Measurements from ENCODE around the gene TEX30. TPM values are rescaled to one million over a fixed set of nuclear protein-coding genes. Genes with fewer than 3 reads are reported as not detected.
A peak's percentile ranks its signal among the peaks of the same experiment; 100 is the strongest.

The TEX30 gene
- 10 to 100 TPM; 30.3 to 32.9 TPM for total RNA-seq

DNA sequence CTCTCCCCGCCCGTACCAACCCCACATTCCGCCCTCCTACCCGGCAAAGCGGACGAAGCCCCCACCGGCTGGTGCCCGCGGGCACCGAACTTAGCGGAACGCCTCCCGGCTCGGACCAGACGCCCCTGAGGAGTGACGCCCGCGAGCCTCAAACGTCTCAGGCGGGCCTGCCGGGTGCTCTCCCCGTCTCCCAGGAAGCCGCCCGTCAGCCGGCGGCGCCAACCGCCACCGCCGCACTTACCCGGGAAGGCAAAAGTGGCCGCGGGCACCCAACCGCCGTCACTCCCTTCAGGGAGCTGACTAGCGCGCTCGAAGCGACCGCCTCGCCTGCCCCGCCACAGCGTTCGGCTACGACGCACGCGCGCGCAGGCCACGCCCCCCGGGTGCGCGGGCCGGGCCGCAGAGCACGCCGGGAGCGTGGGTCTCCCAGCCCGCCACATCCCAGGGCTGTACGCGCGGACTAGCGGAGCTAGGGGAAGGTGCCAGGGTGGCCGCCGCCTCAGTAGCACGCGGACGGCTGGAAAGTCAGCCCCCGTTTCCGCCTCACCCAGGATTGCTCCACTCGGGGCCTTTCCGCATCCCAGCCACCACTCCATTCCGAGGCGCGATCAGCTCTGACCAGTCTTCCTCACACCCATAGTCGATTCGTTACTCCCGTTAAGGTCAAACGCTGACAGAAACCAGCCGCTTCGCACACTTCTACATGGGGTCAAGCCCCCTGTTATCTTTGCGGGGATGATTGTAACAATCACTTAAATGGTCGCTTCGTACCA lies at the start of gene TEX30:
TEX30 (minus strand) TSS at position 346 of the 773 bp plus-strand sequence. CDS start 3,760 bp downstream, outside the sequence.
- H3K4me3 Mint-ChIP-seq: peak within 1 kb of the TSS; percentile 88
- peaks cover 2% of the 10 kb centered on the region for H3K27me3 Mint-ChIP-seq
- H3K27ac Mint-ChIP-seq: peak within 1 kb of the TSS; percentile 97
- ChIA-PET POLR2A (interaction anchor here (0.6 to 1.4 kb wide), 6 partner anchors 9 to 182 kb away, joined by 3 to 8 read pairs (median 4); partner anchors contain the start of gene ERCC5), CTCF (interaction anchor here (0.9 to 3.2 kb wide), 7 partner anchors 11 to 184 kb away, joined by 3 to 21 read pairs (median 3); a partner anchor contains a TSS)
- H3K4me1 Mint-ChIP-seq: peaks cover 57% of the 10 kb centered on the region
- peak; percentile 86 for DNase-seq
- H3K36me3 Mint-ChIP-seq (ENCODE audit: low read depth): peaks cover 14% of the 10 kb centered on the region
- H3K9me3 Mint-ChIP-seq: no peaks in the 10 kb centered on the region

DNA sequence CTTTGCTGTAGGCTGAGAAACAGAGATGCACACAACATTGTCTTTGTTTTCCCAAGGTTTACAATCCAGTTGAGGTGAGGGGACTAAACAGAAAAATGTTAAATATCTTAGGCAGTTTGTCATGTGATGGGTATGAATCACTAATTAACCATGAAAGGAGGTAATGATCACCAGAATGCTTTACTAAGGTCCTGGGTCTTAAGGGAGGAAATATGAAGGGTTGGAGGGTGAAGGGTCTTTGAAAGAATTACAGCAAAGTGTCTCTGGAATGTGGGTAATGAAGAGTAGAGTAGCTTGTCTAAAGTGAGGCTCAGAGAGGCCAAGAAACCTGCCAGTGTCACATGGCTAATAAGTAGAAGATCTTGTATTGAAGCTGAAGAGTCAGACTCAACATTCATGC lies 44.3 kb upstream of the TEX30 start:
- Mint-ChIP-seq H3K4me1 (peaks cover 12% of the 10 kb centered on the region), H3K27ac (no peak overlapping the region), H3K4me3 (no peak overlapping the region), H3K27me3 (no peaks in the 10 kb centered on the region), H3K36me3 (ENCODE audit: low read depth) (peaks cover 32% of the 10 kb centered on the region), H3K9me3 (no peaks in the 10 kb centered on the region)
- CTCF ChIA-PET: interaction anchor here (1.7 kb wide), 1 partner anchor 18 kb away, joined by 7 read pairs; no protein-coding TSS in a partner anchor
- POLR2A ChIA-PET: no interaction called here
- no peak for DNase-seq

DNA sequence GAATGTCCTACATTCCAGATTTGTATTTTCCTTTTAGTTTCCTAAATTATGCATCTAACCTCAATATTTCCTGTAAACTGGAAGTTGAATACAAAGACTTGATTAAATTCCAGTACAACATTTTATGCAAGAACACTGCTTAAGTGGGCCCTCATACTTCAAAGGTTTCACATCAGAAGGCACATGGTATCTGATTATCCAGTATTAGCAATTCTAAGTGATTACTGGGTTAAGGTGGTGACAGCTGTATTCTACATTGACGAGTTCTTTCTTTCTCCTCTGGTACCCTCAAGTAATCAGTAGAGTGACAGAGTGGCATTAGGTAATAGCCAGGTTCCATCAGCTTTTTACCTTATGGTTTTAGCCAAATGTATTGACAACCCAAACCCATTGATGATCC lies 43.7 kb upstream of the TEX30 start:
- Mint-ChIP-seq H3K27me3 (no peaks in the 10 kb centered on the region), H3K4me3 (no peak overlapping the region), H3K4me1 (peaks cover 19% of the 10 kb centered on the region), H3K9me3 (no peaks in the 10 kb centered on the region), H3K36me3 (ENCODE audit: low read depth) (peaks cover 31% of the 10 kb centered on the region), H3K27ac (no peak overlapping the region)
- CTCF ChIA-PET: interaction anchor here (0.6 to 1.7 kb wide), 3 partner anchors 17 to 350 kb away, joined by 3 to 7 read pairs (median 3); no protein-coding TSS in a partner anchor
- no peak for DNase-seq
- POLR2A ChIA-PET: no interaction called here

DNA sequence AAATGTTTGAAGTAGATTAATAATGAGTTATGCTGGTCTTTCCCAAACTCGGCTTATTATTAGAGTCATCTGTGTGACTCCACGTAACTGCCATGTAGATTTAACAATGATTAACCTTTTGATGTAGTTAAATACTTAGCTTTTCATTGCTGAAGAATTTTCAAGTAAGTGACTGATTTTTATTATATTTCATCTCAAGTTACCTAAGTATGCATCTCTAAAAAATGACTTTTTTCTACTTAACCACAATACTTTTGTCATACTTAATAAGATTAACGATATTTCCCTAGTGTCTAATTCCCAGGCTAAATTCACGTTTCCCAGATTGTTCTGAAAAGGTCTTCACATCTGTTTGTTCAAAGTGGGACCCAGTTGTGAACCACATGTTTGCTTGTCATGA lies 43.1 kb upstream of the TEX30 start:
- Mint-ChIP-seq H3K4me1 (peaks cover 24% of the 10 kb centered on the region), H3K27ac (no peak overlapping the region), H3K4me3 (no peak overlapping the region), H3K9me3 (peaks cover 4% of the 10 kb centered on the region), H3K36me3 (ENCODE audit: low read depth) (peaks cover 31% of the 10 kb centered on the region), H3K27me3 (no peaks in the 10 kb centered on the region)
- CTCF ChIA-PET: interaction anchor here (1.2 to 1.7 kb wide), 2 partner anchors 16 to 24 kb away, joined by 3 to 7 read pairs; no protein-coding TSS in a partner anchor
- no peak for DNase-seq
- POLR2A ChIA-PET: no interaction called here

DNA sequence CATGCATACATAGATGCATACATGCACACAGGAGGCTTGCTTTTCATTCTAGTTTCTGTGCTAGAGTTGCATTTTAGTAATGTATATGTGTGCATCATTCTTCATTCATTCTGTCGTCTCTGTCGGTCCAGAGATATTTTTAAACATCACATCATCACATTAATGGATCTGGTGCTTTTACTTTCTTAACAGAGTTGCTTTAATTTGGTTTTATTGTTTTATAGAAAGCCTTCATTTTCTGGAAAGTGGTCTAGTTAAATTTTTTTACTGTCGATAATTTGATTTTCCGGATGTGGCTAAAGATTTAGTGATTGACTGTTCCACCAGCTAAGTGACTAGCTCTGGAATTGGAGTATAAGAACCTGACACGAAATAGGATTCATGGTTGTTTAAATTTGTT lies 42.2 kb upstream of the TEX30 start:
- peaks cover 37% of the 10 kb centered on the region for H3K36me3 Mint-ChIP-seq (ENCODE audit: low read depth)

GRCh38 chr13:102814793-102815192 lies 41.2 kb upstream of the TEX30 start:
- Mint-ChIP-seq H3K4me1 (peaks cover 26% of the 10 kb centered on the region), H3K27me3 (no peaks in the 10 kb centered on the region), H3K27ac (no peak overlapping the region), H3K36me3 (ENCODE audit: low read depth) (peaks cover 38% of the 10 kb centered on the region), H3K9me3 (peaks cover 4% of the 10 kb centered on the region), H3K4me3 (no peak overlapping the region)
- DNase-seq: no peak
- ChIA-PET CTCF (interaction anchor here (2.7 kb wide), 1 partner anchor 14 kb away, joined by 16 read pairs; no protein-coding TSS in a partner anchor), POLR2A (no interaction called here)

More for the DNA sequence above, 42.2 kb upstream of the TEX30 start:
- DNase-seq: no peak
- H3K27me3 Mint-ChIP-seq: no peaks in the 10 kb centered on the region
- H3K27ac Mint-ChIP-seq: no peak overlapping the region
- ChIA-PET POLR2A (no interaction called here), CTCF (interaction anchor here (1.2 kb wide), 1 partner anchor 23 kb away, joined by 3 read pairs; no protein-coding TSS in a partner anchor)
- H3K4me3 Mint-ChIP-seq: no peak overlapping the region
- H3K9me3 Mint-ChIP-seq: peaks cover 4% of the 10 kb centered on the region
- peaks cover 24% of the 10 kb centered on the region for H3K4me1 Mint-ChIP-seq

GRCh38 chr13:102814025-102814607 lies 40.5 kb upstream of the TEX30 start:
- Mint-ChIP-seq H3K36me3 (ENCODE audit: low read depth) (peaks cover 35% of the 10 kb centered on the region), H3K27me3 (no peaks in the 10 kb centered on the region), H3K4me3 (no peak overlapping the region), H3K27ac (no peak overlapping the region), H3K9me3 (peaks cover 4% of the 10 kb centered on the region), H3K4me1 (peaks cover 26% of the 10 kb centered on the region)
- DNase-seq: no peak
- ChIA-PET POLR2A (no interaction called here), CTCF (interaction anchor here (0.6 to 2.7 kb wide), 2 partner anchors 13 to 205 kb away, joined by 3 to 16 read pairs; no protein-coding TSS in a partner anchor)

DNA sequence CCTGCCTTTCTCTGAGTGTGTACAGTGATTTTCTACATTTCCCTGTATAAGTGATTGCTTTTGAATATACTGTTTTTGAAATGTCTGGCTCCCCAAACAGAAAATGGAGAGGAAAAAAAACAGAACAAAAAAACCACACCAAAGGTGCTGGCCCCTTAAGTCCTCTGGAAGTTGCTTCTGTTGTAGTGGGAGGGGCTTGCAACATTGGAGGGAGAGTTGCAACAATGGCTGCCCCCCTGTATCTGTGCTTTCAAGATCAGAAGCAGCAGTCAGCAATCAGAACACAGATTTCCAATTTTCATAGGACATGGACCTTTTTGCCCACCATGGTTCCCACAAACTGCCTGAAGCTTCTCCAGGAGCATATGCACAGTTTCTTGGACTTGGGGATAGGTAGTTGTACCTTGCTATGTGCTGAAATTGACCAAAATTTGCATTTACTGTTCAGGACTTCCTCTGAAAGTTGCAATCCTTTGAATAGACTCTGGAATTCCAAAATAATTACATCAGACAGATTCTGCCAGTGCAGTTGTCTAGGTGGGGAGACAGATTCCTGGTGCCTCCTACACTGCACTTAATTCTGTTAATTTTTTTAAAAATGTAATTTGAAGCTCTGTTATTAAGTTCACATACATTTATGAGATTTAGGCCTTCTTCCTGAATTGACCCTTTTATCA lies 39.2 kb upstream of the TEX30 start:
- ChIA-PET POLR2A (no interaction called here), CTCF (interaction anchor here (0.9 to 2.7 kb wide), 2 partner anchors 9 to 12 kb away, joined by 3 to 16 read pairs; no protein-coding TSS in a partner anchor)
- Mint-ChIP-seq H3K4me1 (peaks cover 27% of the 10 kb centered on the region), H3K27me3 (no peaks in the 10 kb centered on the region), H3K9me3 (peaks cover 4% of the 10 kb centered on the region), H3K36me3 (ENCODE audit: low read depth) (peaks cover 33% of the 10 kb centered on the region), H3K27ac (no peak overlapping the region), H3K4me3 (no peak overlapping the region)
- DNase-seq: no peak

DNA sequence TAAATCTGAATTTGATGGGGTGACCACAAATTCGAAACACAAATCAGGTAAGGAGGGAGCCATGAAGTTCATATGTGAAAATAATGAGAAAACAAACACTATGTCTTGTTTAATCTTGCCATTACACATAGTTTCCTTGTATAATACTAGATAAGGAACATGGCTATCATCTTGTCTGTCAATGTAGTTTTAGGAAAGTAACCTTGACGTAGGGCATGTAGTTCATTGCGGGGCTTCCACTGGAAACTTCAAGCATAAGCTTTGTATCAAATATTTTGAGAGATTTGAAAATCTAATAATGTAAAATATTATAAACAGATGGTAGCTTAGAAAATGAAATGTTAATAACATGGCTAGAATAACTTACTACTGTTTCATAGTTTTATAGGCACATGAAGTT lies 34.1 kb upstream of the TEX30 start:
- Mint-ChIP-seq H3K4me1 (peaks cover 22% of the 10 kb centered on the region), H3K27me3 (no peaks in the 10 kb centered on the region), H3K9me3 (peaks cover 4% of the 10 kb centered on the region), H3K27ac (no peak overlapping the region), H3K4me3 (no peak overlapping the region), H3K36me3 (ENCODE audit: low read depth) (peaks cover 40% of the 10 kb centered on the region)
- CTCF ChIA-PET: interaction anchor here (0.7 to 2.2 kb wide), 4 partner anchors 19 to 33 kb away, joined by 3 to 6 read pairs (median 3); no protein-coding TSS in a partner anchor
- POLR2A ChIA-PET: no interaction called here
- no peak for DNase-seq

DNA sequence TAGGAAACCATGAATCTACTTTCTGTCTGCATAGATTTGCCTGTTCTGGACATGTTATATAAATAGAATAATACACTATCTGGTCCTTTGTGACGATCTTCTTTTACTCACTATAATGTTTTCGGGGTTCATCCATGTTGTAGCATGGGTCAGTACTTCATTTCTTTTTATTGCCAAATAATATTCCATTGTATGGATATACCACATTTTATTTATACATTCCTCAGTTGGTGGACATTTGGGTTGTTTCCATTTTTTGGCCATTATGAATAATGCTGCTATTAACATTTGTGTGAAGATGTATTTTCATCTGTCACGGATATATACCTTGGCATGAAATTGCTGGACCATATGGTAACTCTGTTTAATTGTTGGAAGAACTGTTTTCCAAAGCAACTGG lies 32.1 kb upstream of the TEX30 start:
- Mint-ChIP-seq H3K27ac (no peak overlapping the region), H3K4me3 (no peak overlapping the region), H3K9me3 (no peaks in the 10 kb centered on the region), H3K36me3 (ENCODE audit: low read depth) (peaks cover 24% of the 10 kb centered on the region), H3K27me3 (no peaks in the 10 kb centered on the region), H3K4me1 (peaks cover 28% of the 10 kb centered on the region)
- ChIA-PET POLR2A (no interaction called here), CTCF (no interaction called here)
- no peak for DNase-seq

DNA sequence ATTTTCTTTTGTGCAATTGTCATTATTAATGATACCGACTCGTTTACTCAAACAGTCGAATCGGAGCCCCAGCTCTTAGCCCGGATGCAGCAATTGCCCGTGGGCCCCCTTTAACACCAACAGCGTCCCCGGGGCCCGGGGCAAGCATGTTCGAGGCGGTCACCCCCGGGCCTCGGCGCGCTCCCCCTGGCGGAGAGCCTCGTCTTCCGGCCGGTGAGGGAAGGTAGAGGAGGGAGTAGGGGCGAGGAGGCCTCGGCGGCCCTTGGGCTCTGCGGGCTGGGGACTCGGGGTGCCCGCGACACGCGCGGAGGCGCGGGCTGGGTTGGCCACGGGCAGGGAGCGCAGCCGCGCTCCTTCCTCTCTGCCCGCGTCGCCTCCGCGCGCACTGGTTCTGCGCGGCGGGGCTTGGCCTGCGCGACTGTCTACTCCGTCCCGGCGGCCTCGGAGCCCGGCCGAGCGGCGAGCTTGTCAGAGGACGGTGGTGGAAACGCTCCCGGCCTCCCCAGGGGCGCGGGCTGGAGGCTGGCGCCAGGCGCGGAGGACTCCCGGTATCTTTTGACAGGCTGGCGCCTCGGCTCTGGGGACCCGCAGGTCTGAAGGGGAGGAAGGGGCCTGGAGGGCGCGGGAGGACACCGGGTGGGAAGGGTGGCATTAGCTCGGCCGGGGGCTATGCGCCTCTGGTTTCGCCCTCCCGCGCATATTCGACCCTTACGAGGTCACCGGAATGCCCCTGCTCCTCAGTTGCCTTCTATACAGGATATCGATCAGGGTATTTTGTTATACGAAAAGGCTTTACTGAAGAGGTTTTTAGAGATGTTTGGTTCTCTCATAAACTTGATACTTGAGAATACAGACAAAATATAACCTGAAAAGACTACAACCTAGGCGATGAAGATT lies 26.8 kb upstream of the TEX30 start:
- H3K27ac Mint-ChIP-seq: peak overlapping the region; percentile 87
- H3K36me3 Mint-ChIP-seq (ENCODE audit: low read depth): peaks cover 7% of the 10 kb centered on the region
- no peaks in the 10 kb centered on the region for H3K9me3 Mint-ChIP-seq
- peak; percentile 86 for DNase-seq
- POLR2A ChIA-PET: interaction anchor here (0.8 kb wide), 1 partner anchor 26 kb away, joined by 3 read pairs; no protein-coding TSS in a partner anchor
- H3K27me3 Mint-ChIP-seq: peaks cover 5% of the 10 kb centered on the region
- CTCF ChIA-PET: interaction anchor here (0.6 to 3.6 kb wide), 19 partner anchors 9 to 211 kb away, joined by 3 to 21 read pairs (median 4); partner anchors contain the start of genes ERCC5, TEX30 and TPP2
- peak overlapping the region; percentile 81 for H3K4me3 Mint-ChIP-seq
- H3K4me1 Mint-ChIP-seq: peaks cover 39% of the 10 kb centered on the region
